HFFc6 (cell line): ENCODE measurements around the gene YIF1A. TPM values are rescaled to one million over a fixed set of nuclear protein-coding genes. Genes with fewer than 3 reads are reported as not detected.
A peak's percentile ranks its signal among the peaks of the same experiment; 100 is the strongest.

Source experiments
- DNase-seq: peaks from one replicate; pipeline ENCODE4 v3.0.0-alpha.2; 2018
- H3K27ac Mint-ChIP-seq: 2 replicates; pipeline ENCODE4 v1.8.0; 2020; ENCODE audit warnings: mild to moderate bottlenecking, mixed read lengths
- H3K27me3 Mint-ChIP-seq: 2 replicates; pipeline ENCODE4 v1.8.0; 2021; ENCODE audit warnings: mild to moderate bottlenecking, moderate library complexity, mixed read lengths; ENCODE audit not compliant: insufficient read depth
- H3K36me3 Mint-ChIP-seq: 2 replicates; pipeline ENCODE4 v1.8.0; 2021; ENCODE audit warnings: low read depth, mixed read lengths
- H3K4me1 Mint-ChIP-seq: 2 replicates; pipeline ENCODE4 v1.8.0; 2020; ENCODE audit warnings: low read depth, mixed read lengths
- H3K4me3 Mint-ChIP-seq: 2 replicates; pipeline ENCODE4 v1.8.0; 2020; ENCODE audit warnings: mild to moderate bottlenecking, moderate library complexity, mixed read lengths
- H3K9me3 Mint-ChIP-seq: 2 replicates; pipeline ENCODE4 v1.8.0; 2020; ENCODE audit warnings: mild to moderate bottlenecking, mixed read lengths
- total RNA-seq, 6 experiments: library from RNA; stranded (reverse); fragmentation: NEBNext Ultra II Directional; extraction: Animal tissue kit (Norgen Biotek cat#: 25700); gene quantifications; 2 replicates in 1 of 6; 3 replicates in 5 of 6; pipeline ENCODE4 v1.2.3, GENCODE V29; 2021
- TF ChIP-seq, protein P1 (sequence below): fragments of 200-600 bp; sonication (generic); IDR thresholded peaks from 2 replicates; pipeline ENCODE4 v1.5.0; 2021; ENCODE audit warnings: antibody characterized with exemption, mild to moderate bottlenecking

The YIF1A gene
- total RNA-seq, 6 experiments from 2014 or later = 150 to 183 (median 153) TPM

DNA sequence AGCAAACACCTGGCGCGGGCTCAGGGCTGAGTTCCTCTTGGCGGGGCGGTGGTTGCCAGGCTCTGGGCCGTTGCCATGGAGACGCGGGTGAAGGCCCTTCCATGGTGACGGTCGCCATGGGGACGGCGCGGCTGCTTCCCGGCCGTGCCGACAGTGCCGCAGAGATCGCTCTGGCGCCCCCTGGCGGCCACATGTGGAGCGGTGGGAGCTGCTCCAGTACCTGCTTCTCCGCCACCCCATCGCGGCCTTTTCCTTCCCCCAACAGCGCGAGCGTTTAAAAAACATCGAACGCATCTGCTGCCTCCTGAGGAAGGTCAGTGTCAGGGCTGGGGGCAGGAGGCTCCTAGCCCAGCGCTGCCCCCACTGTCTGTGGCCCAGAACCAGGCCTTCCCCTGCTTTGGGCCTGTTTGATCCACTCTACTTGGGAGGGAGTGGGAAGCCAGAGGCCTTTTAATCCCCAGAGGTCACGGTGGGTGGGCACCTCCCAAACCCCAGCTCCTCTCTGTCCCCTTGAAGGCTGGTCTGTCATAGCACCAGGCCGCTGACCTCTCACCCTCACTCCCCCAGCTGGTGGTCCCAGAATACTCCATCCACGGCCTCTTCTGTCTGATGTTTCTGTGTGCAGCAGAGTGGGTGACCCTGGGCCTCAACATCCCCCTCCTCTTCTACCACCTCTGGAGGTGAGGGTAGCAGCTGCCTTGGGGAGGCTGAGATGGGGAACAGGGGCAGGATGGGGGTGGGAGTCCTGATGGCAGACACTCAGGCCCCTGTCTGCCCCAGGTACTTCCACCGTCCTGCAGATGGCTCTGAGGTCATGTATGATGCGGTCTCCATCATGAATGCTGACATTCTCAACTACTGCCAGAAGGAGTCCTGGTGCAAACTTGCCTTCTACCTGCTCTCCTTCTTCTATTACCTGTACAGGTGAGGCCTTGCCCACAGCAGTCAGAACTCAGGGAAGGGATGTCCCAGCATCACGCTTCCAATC, 6.2 kb downstream of the YIF1A start:
- Mint-ChIP-seq H3K4me1 (peaks cover 26% of the 10 kb centered on the region), H3K9me3 (no peaks in the 10 kb centered on the region), H3K27ac (peak overlapping the region; percentile 51), H3K36me3 (no peaks in the 10 kb centered on the region), H3K4me3 (no peak overlapping the region), H3K27me3 (peaks cover 8% of the 10 kb centered on the region)
- peak; percentile 92 for DNase-seq
- TF ChIP-seq, protein P1, sequence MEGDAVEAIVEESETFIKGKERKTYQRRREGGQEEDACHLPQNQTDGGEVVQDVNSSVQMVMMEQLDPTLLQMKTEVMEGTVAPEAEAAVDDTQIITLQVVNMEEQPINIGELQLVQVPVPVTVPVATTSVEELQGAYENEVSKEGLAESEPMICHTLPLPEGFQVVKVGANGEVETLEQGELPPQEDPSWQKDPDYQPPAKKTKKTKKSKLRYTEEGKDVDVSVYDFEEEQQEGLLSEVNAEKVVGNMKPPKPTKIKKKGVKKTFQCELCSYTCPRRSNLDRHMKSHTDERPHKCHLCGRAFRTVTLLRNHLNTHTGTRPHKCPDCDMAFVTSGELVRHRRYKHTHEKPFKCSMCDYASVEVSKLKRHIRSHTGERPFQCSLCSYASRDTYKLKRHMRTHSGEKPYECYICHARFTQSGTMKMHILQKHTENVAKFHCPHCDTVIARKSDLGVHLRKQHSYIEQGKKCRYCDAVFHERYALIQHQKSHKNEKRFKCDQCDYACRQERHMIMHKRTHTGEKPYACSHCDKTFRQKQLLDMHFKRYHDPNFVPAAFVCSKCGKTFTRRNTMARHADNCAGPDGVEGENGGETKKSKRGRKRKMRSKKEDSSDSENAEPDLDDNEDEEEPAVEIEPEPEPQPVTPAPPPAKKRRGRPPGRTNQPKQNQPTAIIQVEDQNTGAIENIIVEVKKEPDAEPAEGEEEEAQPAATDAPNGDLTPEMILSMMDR = peak; percentile 100

DNA sequence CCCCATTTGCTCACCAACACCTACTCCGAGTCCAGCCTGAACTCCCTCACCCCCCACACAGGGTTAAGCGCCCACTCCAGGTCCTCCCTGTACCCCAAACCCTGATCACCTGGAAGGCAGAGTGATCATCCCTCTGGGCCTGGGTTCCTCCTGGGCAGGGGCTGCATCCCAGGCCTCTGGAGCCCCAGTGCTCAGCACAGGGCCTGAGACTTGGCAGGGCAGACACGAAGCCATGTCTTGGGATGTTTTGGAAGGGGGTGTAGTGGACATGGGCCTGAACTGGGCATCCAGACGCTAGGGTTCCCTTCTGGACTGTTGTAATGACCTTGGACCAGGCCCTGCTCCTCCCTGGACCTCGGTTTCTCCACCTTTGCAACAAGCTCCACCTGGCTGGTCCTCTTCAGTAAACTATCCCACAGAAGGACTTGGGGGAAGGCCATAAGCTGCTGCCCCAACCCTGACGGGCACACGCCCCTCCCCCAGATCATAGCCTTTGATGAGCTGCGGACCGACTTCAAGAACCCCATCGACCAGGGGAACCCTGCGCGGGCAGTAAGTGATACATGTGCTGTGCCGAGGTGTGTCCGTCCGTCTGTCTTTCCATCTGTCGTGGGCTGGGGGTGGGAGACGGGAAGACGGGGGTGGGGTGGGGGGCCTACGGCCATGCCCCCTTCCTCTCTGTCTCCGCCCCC, 7.0 kb downstream of the YIF1A start:
- TF ChIP-seq, protein P1 = no peak
- H3K36me3 Mint-ChIP-seq = no peaks in the 10 kb centered on the region
- H3K9me3 Mint-ChIP-seq = no peaks in the 10 kb centered on the region
- H3K4me3 Mint-ChIP-seq = peak overlapping the region; percentile 18; the same call in 1 of the 2 replicates
- peaks cover 8% of the 10 kb centered on the region for H3K27me3 Mint-ChIP-seq
- H3K4me1 Mint-ChIP-seq = peaks cover 18% of the 10 kb centered on the region
- DNase-seq = no peak
- H3K27ac Mint-ChIP-seq = peak overlapping the region; percentile 51

DNA sequence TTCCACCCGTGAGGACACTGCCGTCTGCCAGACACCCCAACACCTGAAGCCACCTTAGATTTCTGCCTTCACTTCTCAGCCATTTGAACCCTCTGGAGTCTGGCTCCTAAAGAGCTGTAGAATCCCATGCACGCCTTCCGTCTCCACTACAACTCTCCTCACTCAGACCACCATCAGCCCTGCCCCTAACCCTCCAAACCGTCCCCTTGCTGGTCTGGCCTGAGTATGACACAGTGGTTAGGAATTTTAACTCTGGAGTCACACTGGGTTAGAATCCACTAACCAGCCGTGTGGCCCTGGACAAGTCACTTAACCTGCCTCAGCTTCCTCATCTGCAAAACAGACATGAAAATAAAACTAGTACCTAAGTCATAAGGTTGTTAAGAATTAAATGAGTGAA, 7.9 kb downstream of the YIF1A start:
- peaks cover 8% of the 10 kb centered on the region for H3K27me3 Mint-ChIP-seq
- no peak for DNase-seq
- TF ChIP-seq, protein P1 = no peak
- H3K4me1 Mint-ChIP-seq = peaks cover 16% of the 10 kb centered on the region
- H3K27ac Mint-ChIP-seq = peak overlapping the region; percentile 51
- no peaks in the 10 kb centered on the region for H3K9me3 Mint-ChIP-seq
- no peaks in the 10 kb centered on the region for H3K36me3 Mint-ChIP-seq
- no peak overlapping the region for H3K4me3 Mint-ChIP-seq

DNA sequence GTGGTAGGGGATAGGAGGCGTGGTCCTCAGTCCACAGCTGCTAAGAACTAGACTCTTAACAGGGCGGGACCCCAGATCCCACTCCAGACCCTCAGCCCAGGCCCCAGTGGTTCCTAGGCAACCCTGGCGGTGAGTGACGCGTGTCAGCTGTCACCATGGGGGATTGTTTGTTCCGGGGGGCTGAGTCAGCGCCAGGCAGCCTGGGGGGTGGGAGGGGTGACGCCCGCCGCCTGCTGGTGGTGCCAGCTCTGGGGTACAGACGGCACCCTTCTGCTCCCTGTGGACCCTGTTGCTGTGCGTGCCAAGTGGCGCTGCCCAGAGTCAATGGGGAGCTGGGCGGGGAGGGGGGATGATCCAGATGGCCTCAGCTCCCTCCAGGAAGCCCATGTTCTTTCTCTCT, 8.5 kb downstream of the YIF1A start:
- H3K4me3 Mint-ChIP-seq = no peak overlapping the region
- H3K4me1 Mint-ChIP-seq = peaks cover 16% of the 10 kb centered on the region
- TF ChIP-seq, protein P1 = peak; percentile 44
- H3K27me3 Mint-ChIP-seq = peaks cover 8% of the 10 kb centered on the region
- no peak overlapping the region; the same call in 1 of the 2 replicates for H3K27ac Mint-ChIP-seq
- H3K36me3 Mint-ChIP-seq = no peaks in the 10 kb centered on the region
- no peak for DNase-seq
- no peaks in the 10 kb centered on the region for H3K9me3 Mint-ChIP-seq

DNA sequence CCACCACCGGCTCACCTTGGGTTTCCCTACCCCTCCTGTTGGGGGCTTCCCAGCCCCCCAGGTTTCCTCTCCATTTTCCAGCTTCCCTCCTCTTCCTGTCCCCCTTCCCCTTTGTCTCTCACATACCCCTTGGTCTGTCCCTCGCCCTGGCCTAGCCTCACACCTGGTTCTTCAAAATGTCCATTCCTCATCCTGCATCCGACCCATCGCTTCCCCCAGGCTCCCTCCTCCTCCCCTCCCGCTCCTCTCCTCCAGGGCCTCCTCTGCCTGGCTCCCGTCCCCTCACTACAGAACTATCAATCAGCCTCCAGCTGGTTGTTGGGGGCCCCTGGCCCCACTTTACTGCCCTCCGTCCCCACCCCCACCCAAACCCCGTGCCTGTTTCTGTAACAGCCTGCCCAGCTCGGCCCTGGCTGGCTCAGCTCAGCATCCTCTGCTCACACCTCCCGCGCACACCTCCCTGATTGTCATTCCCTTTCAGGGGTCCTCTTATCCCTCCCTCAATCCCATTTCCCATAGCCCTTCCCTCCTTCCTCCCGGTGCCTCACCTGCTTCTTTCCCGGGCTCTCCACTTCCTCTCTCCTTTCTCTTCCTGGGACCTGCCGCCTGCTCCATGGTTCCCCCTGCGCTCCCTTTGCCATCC, 9.7 kb downstream of the YIF1A start:
- no peak for DNase-seq
- Mint-ChIP-seq H3K27me3 (peaks cover 8% of the 10 kb centered on the region), H3K27ac (peak overlapping the region; percentile 55), H3K4me3 (0 out of 2 replicates have a peak overlapping the region, but pooled peaks have one; percentile 71), H3K36me3 (no peaks in the 10 kb centered on the region), H3K4me1 (peaks cover 16% of the 10 kb centered on the region), H3K9me3 (no peaks in the 10 kb centered on the region)
- TF ChIP-seq, protein P1 = no peak
